GM12878 (cell line): Measurements from ENCODE around the gene TMED10. TPM values are rescaled to one million over a fixed set of nuclear protein-coding genes. Genes with fewer than 3 reads are reported as not detected.

Experiments used
- ATF3 ChIP-seq: IDR thresholded peaks from 2 replicates; pipeline ENCODE4 v1.6.1; 2011; ENCODE audit warnings: low read depth, mild to moderate bottlenecking, low read length, moderate library complexity, borderline replicate concordance; ENCODE audit errors: extremely low read depth
- BRCA1 ChIP-seq: IDR thresholded peaks from 2 replicates; pipeline ENCODE4 v1.6.1; 2011; ENCODE audit warnings: low read depth, low read length, improper control_type of control experiment
- CHD2 ChIP-seq: IDR thresholded peaks from 2 replicates; pipeline ENCODE4 v1.6.1; 2011; ENCODE audit warnings: low read depth, low read length, improper control_type of control experiment, borderline replicate concordance
- CREM ChIP-seq: IDR thresholded peaks from 2 replicates; pipeline ENCODE4 v1.6.1; 2014; ENCODE audit warnings: antibody characterized with exemption, low read depth
- IKZF1 ChIP-seq: fragments of 450-650 bp; conservative IDR thresholded peaks from 2 replicates; pipeline ENCODE4 v1.6.1; 2017; ENCODE audit warnings: antibody characterized with exemption, mild to moderate bottlenecking
- MEF2B ChIP-seq: fragments of 450-650 bp; IDR thresholded peaks from 2 replicates; pipeline ENCODE4 v1.6.1; 2018; ENCODE audit warnings: mild to moderate bottlenecking, moderate library complexity; ENCODE audit not compliant: partially characterized antibody, poor library complexity, severe bottlenecking
- MTA3 ChIP-seq: IDR thresholded peaks from 2 replicates; pipeline ENCODE4 v1.6.1; 2012; ENCODE audit warnings: low read length, inconsistent platforms, borderline replicate concordance
- NR2C1 ChIP-seq: fragments of 450-650 bp; IDR thresholded peaks from 2 replicates; pipeline ENCODE4 v1.6.1; 2017; ENCODE audit warnings: antibody characterized with exemption, mild to moderate bottlenecking, moderate library complexity
- PAX5 ChIP-seq: IDR thresholded peaks from 2 replicates; pipeline ENCODE4 v1.6.1; 2011; ENCODE audit warnings: low read depth, low read length, borderline replicate concordance
- RAD51 ChIP-seq: fragments of 450-650 bp; IDR thresholded peaks from 2 replicates; pipeline ENCODE4 v1.6.1; 2016; ENCODE audit warnings: moderate library complexity, mild to moderate bottlenecking, inconsistent platforms
- RBBP5 ChIP-seq: fragments of 200-600 bp; sonication (generic); conservative IDR thresholded peaks from 2 replicates; pipeline ENCODE4 v1.6.1; 2016
- RELA ChIP-seq: fragments of 450-650 bp; IDR thresholded peaks from 2 replicates; pipeline ENCODE4 v1.8.0; 2014; ENCODE audit warnings: borderline replicate concordance; ENCODE audit not compliant: partially characterized antibody
- SIN3A ChIP-seq: IDR thresholded peaks from 2 replicates; pipeline ENCODE4 v1.6.1; 2012; ENCODE audit warnings: low read depth, low read length, improper control_type of control experiment
- SIX5 ChIP-seq: IDR thresholded peaks from 2 replicates; pipeline ENCODE4 v1.6.1; 2011; ENCODE audit warnings: mild to moderate bottlenecking, low read depth, low read length, moderate library complexity; ENCODE audit not compliant: severe bottlenecking
- SMAD5 ChIP-seq: IDR thresholded peaks from 2 replicates; pipeline ENCODE4 v1.6.1; 2016; ENCODE audit warnings: antibody characterized with exemption, low read depth
- SPI1 ChIP-seq: IDR thresholded peaks from 2 replicates; pipeline ENCODE4 v1.6.1; 2011; ENCODE audit warnings: low read depth, mild to moderate bottlenecking, low read length, moderate library complexity, borderline replicate concordance; ENCODE audit not compliant: insufficient read depth
- TBL1XR1 ChIP-seq: IDR thresholded peaks from 2 replicates; pipeline ENCODE4 v1.6.1; 2012; ENCODE audit warnings: low read depth, low read length, improper control_type of control experiment
- USF2 ChIP-seq: IDR thresholded peaks from 2 replicates; pipeline ENCODE4 v1.6.1; 2011; ENCODE audit warnings: low read depth, low read length, improper control_type of control experiment, borderline replicate concordance
- ZNF207 ChIP-seq: fragments of 450-650 bp; IDR thresholded peaks from 2 replicates; pipeline ENCODE4 v1.6.1; 2014; ENCODE audit warnings: antibody characterized with exemption, mild to moderate bottlenecking, borderline replicate concordance
- ZNF592 ChIP-seq: fragments of 450-650 bp; IDR thresholded peaks from 2 replicates; pipeline ENCODE4 v1.6.1; 2017; ENCODE audit warnings: mild to moderate bottlenecking, moderate library complexity
- ZNF687 ChIP-seq: fragments of 450-650 bp; IDR thresholded peaks from 2 replicates; pipeline ENCODE4 v1.6.1; 2017; ENCODE audit warnings: mild to moderate bottlenecking, moderate library complexity
- polyA plus RNA-seq, 11 experiments: library from polyadenylated mRNA; depleted of rRNA in 4 of 11; unstranded in 6 of 11; stranded (reverse) in 5 of 11; fragments of >200 nt; fragmentation: Nextera tagmentation in 4 of 11; fragmentation: Illumina TruSeq in 1 of 11; extraction: Ambion mirVana in 4 of 11; extraction: Trizol in 1 of 11; gene quantifications; 1 replicate in 1 of 11; 2 replicates in 10 of 11; pipeline versions ENCODE4 v1.2.1 to v1.2.3, GENCODE V29; 2011 to 2016; ENCODE audit warnings: inconsistent platforms in 2 of 11, missing spikeins in 2 of 11, low read depth in 1 of 11
- total RNA-seq, 4 experiments: library from RNA; depleted of rRNA in 3 of 4; stranded (reverse); fragments of >200 nt in 3 of 4; fragmentation: Illumina TruSeq in 1 of 4; extraction: Trizol in 1 of 4; gene quantifications; 2 replicates each; pipeline versions ENCODE4 v1.2.1 to v1.2.3, GENCODE V29; 2013 to 2021

Gene TMED10
- total and polyA plus RNA-seq, 10 of the 15 experiments (the other 5 are each of a cell fraction or from before 2014, with no cell fraction given): 99.8 to 270 (median 180) TPM

GRCh38 chr14:75126679-75127473 is 49.5 kb downstream of the TMED10 start, which contains the start of gene NEK9 (continued):
- TF ChIP-seq ZNF592 (no peak), NR2C1 (peak; percentile 98), MEF2B (no peak), ZNF207 (0 out of 2 replicates have a peak, but pooled peaks have one; percentile 39), RBBP5 (no peak), IKZF1 (peak; percentile 86), PAX5 (no peak), MTA3 (no peak), ZNF687 (peak; percentile 98), RAD51 (no peak), SMAD5 (peak; percentile 78; the same call in 1 of the 2 replicates), RELA (no peak), SPI1 (peak; percentile 30; the same call in 1 of the 2 replicates), SIX5 (peak; percentile 41), CHD2 (0 out of 2 replicates have a peak, but pooled peaks have one; percentile 59), CREM (no peak), USF2 (no peak), SIN3A (peak; percentile 75), ATF3 (no peak), TBL1XR1 (peak; percentile 32; the same call in 1 of the 2 replicates), BRCA1 (no peak)
